Measurements from ENCODE around the gene CSGALNACT2.

CSGALNACT2 gene

GRCh38 chr10:43222210-43222720 is 84.0 kb downstream of the CSGALNACT2 start:
- WGBS (ENCODE audit: insufficient coverage) = 93% methylated on average over 3 of the region's 4 CpGs
- Histone ChIP-seq H3K27ac (ENCODE audit: insufficient read depth in 1 of 2, low read depth in 1 of 2, low read length in 2 of 2, poor library complexity in 1 of 2, severe bottlenecking in 2 of 2) (no peak overlapping the region), H3K4me1 (ENCODE audit: control extremely low read depth in 1 of 4, control insufficient read depth in 4 of 4, insufficient read depth in 4 of 4, low read length in 3 of 4) (no peaks in the 10 kb centered on the region), H3K4me3 (ENCODE audit: control insufficient read depth in 1 of 7, extremely low read depth in 1 of 7, insufficient read depth in 4 of 7, low read depth in 2 of 7, low read length in 6 of 7) (no peak overlapping the region), H3K27me3 (replicated peaks in 2 of 5; ENCODE audit: control insufficient read depth in 4 of 5, insufficient read depth in 5 of 5, low read length in 4 of 5) (no peaks in the 10 kb centered on the region), H3K9me3 (ENCODE audit: control extremely low read depth in 1 of 5, control insufficient read depth in 4 of 5, insufficient read depth in 2 of 5, low read depth in 1 of 5, low read length in 4 of 5) (no peaks in the 10 kb centered on the region), H3K36me3 (ENCODE audit: control insufficient read depth in 4 of 4, insufficient read depth in 4 of 4, low read length in 3 of 4) (no peaks in the 10 kb centered on the region)
- POLR2A ChIA-PET = interaction anchor here (0.6 kb wide), 1 partner anchor 12 kb away, joined by 4 read pairs; no protein-coding TSS in a partner anchor
- CTCF ChIA-PET = interaction anchor here (0.9 to 11.8 kb wide), 8 partner anchors 9 to 71 kb away, joined by 3 to 87 read pairs (median 5); no protein-coding TSS in a partner anchor
- no peak for DNase-seq

GRCh38 chr10:43223056-43223455 is 84.8 kb downstream of the CSGALNACT2 start:
- Histone ChIP-seq H3K4me1 (ENCODE audit: control extremely low read depth in 1 of 4, control insufficient read depth in 4 of 4, insufficient read depth in 4 of 4, low read length in 3 of 4) (no peaks in the 10 kb centered on the region), H3K27me3 (replicated peaks in 2 of 5; ENCODE audit: control insufficient read depth in 4 of 5, insufficient read depth in 5 of 5, low read length in 4 of 5) (peaks cover 0 to 5% (median 0%) of the 10 kb centered on the region in 5 experiments), H3K36me3 (ENCODE audit: control insufficient read depth in 4 of 4, insufficient read depth in 4 of 4, low read length in 3 of 4) (no peaks in the 10 kb centered on the region), H3K4me3 (ENCODE audit: control insufficient read depth in 1 of 7, extremely low read depth in 1 of 7, insufficient read depth in 4 of 7, low read depth in 2 of 7, low read length in 6 of 7) (no peak overlapping the region), H3K27ac (ENCODE audit: insufficient read depth in 1 of 2, low read depth in 1 of 2, low read length in 2 of 2, poor library complexity in 1 of 2, severe bottlenecking in 2 of 2) (no peak overlapping the region), H3K9me3 (ENCODE audit: control extremely low read depth in 1 of 5, control insufficient read depth in 4 of 5, insufficient read depth in 2 of 5, low read depth in 1 of 5, low read length in 4 of 5) (no peaks in the 10 kb centered on the region)
- ChIA-PET CTCF (interaction anchor here (0.9 to 11.8 kb wide), 8 partner anchors 9 to 70 kb away, joined by 3 to 87 read pairs (median 4); no protein-coding TSS in a partner anchor), POLR2A (no interaction called here)
- no peak for DNase-seq
- WGBS (ENCODE audit: insufficient coverage) = no CpG with 5 or more reads among the region's 1 CpG

- ChIA-PET CTCF (interaction anchor here (0.8 to 11.8 kb wide), 4 partner anchors 16 to 31 kb away, joined by 3 to 87 read pairs (median 4); no protein-coding TSS in a partner anchor), POLR2A (no interaction called here)
- H3K4me1 ChIP-seq (ENCODE audit: control extremely low read depth in 1 of 4, control insufficient read depth in 4 of 4, insufficient read depth in 4 of 4, low read length in 3 of 4) = peaks cover 0 to 8% (median 8%) of the 10 kb centered on the region in 4 experiments
- H3K9me3 ChIP-seq (ENCODE audit: control extremely low read depth in 1 of 5, control insufficient read depth in 4 of 5, insufficient read depth in 2 of 5, low read depth in 1 of 5, low read length in 4 of 5) = no peaks in the 10 kb centered on the region
- WGBS (ENCODE audit: insufficient coverage) = 100% methylated on average over 1 of the region's 1 CpG
- no peaks in the 10 kb centered on the region for H3K36me3 ChIP-seq (ENCODE audit: control insufficient read depth in 4 of 4, insufficient read depth in 4 of 4, low read length in 3 of 4)
- no peak overlapping the region for H3K4me3 ChIP-seq (ENCODE audit: control insufficient read depth in 1 of 7, extremely low read depth in 1 of 7, insufficient read depth in 4 of 7, low read depth in 2 of 7, low read length in 6 of 7)
- H3K27ac ChIP-seq (ENCODE audit: insufficient read depth in 1 of 2, low read depth in 1 of 2, low read length in 2 of 2, poor library complexity in 1 of 2, severe bottlenecking in 2 of 2) = no peak overlapping the region
- no peak for DNase-seq
- H3K27me3 ChIP-seq (replicated peaks in 2 of 5; ENCODE audit: control insufficient read depth in 4 of 5, insufficient read depth in 5 of 5, low read length in 4 of 5) = peaks cover 0 to 17% (median 4%) of the 10 kb centered on the region in 5 experiments
Observed at GRCh38 chr10:43224321-43224720, 86.1 kb downstream of the CSGALNACT2 start.

- H3K27me3 ChIP-seq (replicated peaks in 2 of 5; ENCODE audit: control insufficient read depth in 4 of 5, insufficient read depth in 5 of 5, low read length in 4 of 5) = peaks cover 0 to 25% (median 4%) of the 10 kb centered on the region in 5 experiments
- ChIA-PET CTCF (interaction anchor here (0.6 to 0.9 kb wide), 3 partner anchors 12 to 143 kb away, joined by 3 to 7 read pairs (median 3); no protein-coding TSS in a partner anchor), POLR2A (no interaction called here)
- peaks cover 0 to 17% (median 15%) of the 10 kb centered on the region in 4 experiments for H3K4me1 ChIP-seq (ENCODE audit: control extremely low read depth in 1 of 4, control insufficient read depth in 4 of 4, insufficient read depth in 4 of 4, low read length in 3 of 4)
- H3K36me3 ChIP-seq (ENCODE audit: control insufficient read depth in 4 of 4, insufficient read depth in 4 of 4, low read length in 3 of 4) = no peaks in the 10 kb centered on the region
- no peak overlapping the region for H3K4me3 ChIP-seq (ENCODE audit: control insufficient read depth in 1 of 7, extremely low read depth in 1 of 7, insufficient read depth in 4 of 7, low read depth in 2 of 7, low read length in 6 of 7)
- 100% methylated on average over 1 of the region's 5 CpGs for WGBS (ENCODE audit: insufficient coverage)
- H3K9me3 ChIP-seq (ENCODE audit: control extremely low read depth in 1 of 5, control insufficient read depth in 4 of 5, insufficient read depth in 2 of 5, low read depth in 1 of 5, low read length in 4 of 5) = no peaks in the 10 kb centered on the region
- no peak for DNase-seq
- H3K27ac ChIP-seq (ENCODE audit: insufficient read depth in 1 of 2, low read depth in 1 of 2, low read length in 2 of 2, poor library complexity in 1 of 2, severe bottlenecking in 2 of 2) = no peak overlapping the region
Observed at GRCh38 chr10:43225004-43225786, 87.0 kb downstream of the CSGALNACT2 start.

- CTCF ChIA-PET = interaction anchor here (0.9 to 1.2 kb wide), 2 partner anchors 9 to 12 kb away, joined by 3 read pairs; no protein-coding TSS in a partner anchor
- H3K27me3 ChIP-seq (replicated peaks in 2 of 5; ENCODE audit: control insufficient read depth in 4 of 5, insufficient read depth in 5 of 5, low read length in 4 of 5) = peaks cover 0 to 30% (median 4%) of the 10 kb centered on the region in 5 experiments
Observed at GRCh38 chr10:43225787-43226153, 87.5 kb downstream of the CSGALNACT2 start.

GRCh38 chr10:43226441-43226840 is 88.2 kb downstream of the CSGALNACT2 start:
- POLR2A ChIA-PET = no interaction called here
- WGBS (ENCODE audit: insufficient coverage) = 99% methylated on average over 6 of the region's 6 CpGs
- H3K27me3 ChIP-seq (replicated peaks in 2 of 5; ENCODE audit: control insufficient read depth in 4 of 5, insufficient read depth in 5 of 5, low read length in 4 of 5) = peaks cover 0 to 33% (median 4%) of the 10 kb centered on the region in 5 experiments

More at GRCh38 chr10:43225787-43226153, 87.5 kb downstream of the CSGALNACT2 start:
- 62% methylated on average over 8 of the region's 11 CpGs for WGBS (ENCODE audit: insufficient coverage)
- Histone ChIP-seq H3K27ac (ENCODE audit: insufficient read depth in 1 of 2, low read depth in 1 of 2, low read length in 2 of 2, poor library complexity in 1 of 2, severe bottlenecking in 2 of 2) (no peak overlapping the region), H3K4me1 (ENCODE audit: control extremely low read depth in 1 of 4, control insufficient read depth in 4 of 4, insufficient read depth in 4 of 4, low read length in 3 of 4) (peaks cover 0 to 23% (median 20%) of the 10 kb centered on the region in 4 experiments), H3K4me3 (ENCODE audit: control insufficient read depth in 1 of 7, extremely low read depth in 1 of 7, insufficient read depth in 4 of 7, low read depth in 2 of 7, low read length in 6 of 7) (no peak overlapping the region), H3K36me3 (ENCODE audit: control insufficient read depth in 4 of 4, insufficient read depth in 4 of 4, low read length in 3 of 4) (no peaks in the 10 kb centered on the region), H3K9me3 (ENCODE audit: control extremely low read depth in 1 of 5, control insufficient read depth in 4 of 5, insufficient read depth in 2 of 5, low read depth in 1 of 5, low read length in 4 of 5) (no peaks in the 10 kb centered on the region)
- peak in 2 of 3 donors; percentile 72 to 77 for DNase-seq
- POLR2A ChIA-PET = no interaction called here

More at GRCh38 chr10:43226441-43226840, 88.2 kb downstream of the CSGALNACT2 start:
- no peaks in the 10 kb centered on the region for H3K36me3 ChIP-seq (ENCODE audit: control insufficient read depth in 4 of 4, insufficient read depth in 4 of 4, low read length in 3 of 4)
- CTCF ChIA-PET = interaction anchor here (0.9 to 1.3 kb wide), 3 partner anchors 9 to 22 kb away, joined by 3 to 4 read pairs (median 3); no protein-coding TSS in a partner anchor
- no peaks in the 10 kb centered on the region for H3K9me3 ChIP-seq (ENCODE audit: control extremely low read depth in 1 of 5, control insufficient read depth in 4 of 5, insufficient read depth in 2 of 5, low read depth in 1 of 5, low read length in 4 of 5)
- no peak for DNase-seq
- H3K4me1 ChIP-seq (ENCODE audit: control extremely low read depth in 1 of 4, control insufficient read depth in 4 of 4, insufficient read depth in 4 of 4, low read length in 3 of 4) = peaks cover 0 to 29% (median 26%) of the 10 kb centered on the region in 4 experiments
- H3K4me3 ChIP-seq (ENCODE audit: control insufficient read depth in 1 of 7, extremely low read depth in 1 of 7, insufficient read depth in 4 of 7, low read depth in 2 of 7, low read length in 6 of 7) = no peak overlapping the region
- no peak overlapping the region for H3K27ac ChIP-seq (ENCODE audit: insufficient read depth in 1 of 2, low read depth in 1 of 2, low read length in 2 of 2, poor library complexity in 1 of 2, severe bottlenecking in 2 of 2)

Measured in common myeloid progenitor, CD34-positive (primary cell).